Skeletal muscle tissue (tissue), 4 donors: Measurements from ENCODE around the gene CDC7. TPM values are rescaled to one million over a fixed set of nuclear protein-coding genes. Genes with fewer than 3 reads are reported as not detected.

Source experiments
- H3K27ac ChIP-seq: one replicate; pipeline ENCODE4 v1.7.0; 2013; ENCODE audit warnings: mild to moderate bottlenecking, low read depth, low read length, inconsistent platforms
- H3K27me3 ChIP-seq, 3 donors: one replicate each; pipeline ENCODE4 v1.7.0; 2013; ENCODE audit warnings: low read length in 3 of 3; ENCODE audit not compliant: control insufficient read depth in 3 of 3, insufficient read depth in 3 of 3
- H3K36me3 ChIP-seq, 3 donors: one replicate each; pipeline ENCODE4 v1.7.0; 2013; ENCODE audit warnings: low read length in 3 of 3; ENCODE audit not compliant: control insufficient read depth in 3 of 3, insufficient read depth in 3 of 3
- H3K4me1 ChIP-seq, 3 donors: one replicate each; pipeline ENCODE4 v1.7.0; 2013; ENCODE audit warnings: low read length in 3 of 3, mild to moderate bottlenecking in 3 of 3; ENCODE audit not compliant: control insufficient read depth in 3 of 3, insufficient read depth in 3 of 3
- H3K4me3 ChIP-seq, 3 donors: one replicate each; pipeline ENCODE4 v1.7.0; 2013; ENCODE audit warnings: low read length in 3 of 3
- H3K9ac ChIP-seq, 3 donors: one replicate each; pipeline ENCODE4 v1.7.0; 2013; ENCODE audit warnings: low read length in 3 of 3, mild to moderate bottlenecking in 3 of 3, moderate library complexity in 2 of 3, low read depth in 1 of 3
- H3K9me3 ChIP-seq, 3 donors: one replicate each; pipeline ENCODE4 v1.7.0; 2013; ENCODE audit warnings: low read length in 3 of 3; ENCODE audit not compliant: control insufficient read depth in 3 of 3
- total RNA-seq: library from RNA; depleted of rRNA; stranded (reverse); fragments of >200 nt; gene quantifications from one replicate; pipeline ENCODE4 v1.2.3, GENCODE V29; 2014
- donor health status: Osteomylitis.

Gene CDC7
- total RNA-seq, 1 donor from 2014 or later: 9.4 TPM

- no peak overlapping the region for H3K27ac ChIP-seq
- no peaks in the 10 kb centered on the region for H3K36me3 ChIP-seq
- H3K4me3 ChIP-seq: no peak overlapping the region
- peaks cover 7 to 16% (median 14%) of the 10 kb centered on the region in 3 donors for H3K4me1 ChIP-seq
- no peaks in the 10 kb centered on the region for H3K27me3 ChIP-seq
- no peaks in the 10 kb centered on the region for H3K9me3 ChIP-seq
- H3K9ac ChIP-seq: no peak overlapping the region
Measured at GRCh38 chr1:91568261-91568660, 67.6 kb downstream of the CDC7 start.

GRCh38 chr1:91569411-91570119, 68.9 kb downstream of the CDC7 start:
- H3K36me3 ChIP-seq: no peaks in the 10 kb centered on the region
- no peak overlapping the region for H3K9ac ChIP-seq
- H3K9me3 ChIP-seq: no peaks in the 10 kb centered on the region
- peak overlapping the region in 1 of 3 donors; percentile 1 for H3K4me3 ChIP-seq
- H3K27ac ChIP-seq: peak overlapping the region; percentile 9
- peaks cover 7 to 16% (median 14%) of the 10 kb centered on the region in 3 donors for H3K4me1 ChIP-seq
- H3K27me3 ChIP-seq: no peaks in the 10 kb centered on the region

- H3K27ac ChIP-seq: peak overlapping the region; percentile 9
- peaks cover 7 to 15% (median 14%) of the 10 kb centered on the region in 3 donors for H3K4me1 ChIP-seq
- no peaks in the 10 kb centered on the region for H3K9me3 ChIP-seq
- H3K27me3 ChIP-seq: no peaks in the 10 kb centered on the region
- no peak overlapping the region for H3K9ac ChIP-seq
- no peaks in the 10 kb centered on the region for H3K36me3 ChIP-seq
- peak overlapping the region in 1 of 3 donors; percentile 1 for H3K4me3 ChIP-seq
Measured at GRCh38 chr1:91570120-91570448, 69.4 kb downstream of the CDC7 start.

- no peaks in the 10 kb centered on the region for H3K9me3 ChIP-seq
- no peaks in the 10 kb centered on the region for H3K36me3 ChIP-seq
- no peak overlapping the region for H3K27ac ChIP-seq
- H3K9ac ChIP-seq: no peak overlapping the region
- H3K4me3 ChIP-seq: no peak overlapping the region
- H3K27me3 ChIP-seq: no peaks in the 10 kb centered on the region
- H3K4me1 ChIP-seq: peaks cover 7 to 14% (median 14%) of the 10 kb centered on the region in 3 donors
Measured at GRCh38 chr1:91572044-91572443, 71.4 kb downstream of the CDC7 start.

Other genes with a start within 250 kb of the CDC7 start
- gene HFM1, start 96.0 kb upstream of the CDC7 start, total RNA-seq: 16.2 TPM